HG03039 (cell line): Measurements from ENCODE around the gene ZNF83.
"Not testable (repeated sequence)": the region's sequence is repeated elsewhere in the genome, so short reads cannot be mapped to it uniquely, and the experiment has no call there.

ENCODE experiments used
- ATAC-seq: cut with Tn5 transposase; IDR thresholded peaks from one replicate; pipeline ENCODE4 v1.9.1; 2021; ENCODE audit warnings: mild to moderate bottlenecking, moderate library complexity; ENCODE audit not compliant: unreplicated experiment

ZNF83 gene

DNA sequence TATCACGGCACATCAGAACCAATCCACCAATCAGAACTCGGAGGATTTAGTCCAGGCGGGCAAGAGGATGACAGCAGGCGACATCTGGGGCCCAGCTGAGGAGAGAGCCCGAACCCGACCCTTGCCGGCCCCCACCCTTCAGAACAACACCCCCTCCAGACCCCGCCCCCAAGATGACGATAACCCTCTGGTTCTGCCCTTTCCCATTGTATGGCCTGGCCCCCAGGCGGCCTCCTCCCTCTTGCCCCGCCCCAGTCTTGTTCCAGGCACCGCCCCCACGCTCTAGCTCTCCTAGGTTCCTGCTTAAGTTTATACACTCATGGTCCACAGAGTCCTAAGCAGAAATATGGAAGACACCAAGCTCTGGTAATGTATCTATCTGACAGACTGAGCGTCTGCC, 2.8 kb upstream of the ZNF83 start:
- no peak for ATAC-seq

DNA sequence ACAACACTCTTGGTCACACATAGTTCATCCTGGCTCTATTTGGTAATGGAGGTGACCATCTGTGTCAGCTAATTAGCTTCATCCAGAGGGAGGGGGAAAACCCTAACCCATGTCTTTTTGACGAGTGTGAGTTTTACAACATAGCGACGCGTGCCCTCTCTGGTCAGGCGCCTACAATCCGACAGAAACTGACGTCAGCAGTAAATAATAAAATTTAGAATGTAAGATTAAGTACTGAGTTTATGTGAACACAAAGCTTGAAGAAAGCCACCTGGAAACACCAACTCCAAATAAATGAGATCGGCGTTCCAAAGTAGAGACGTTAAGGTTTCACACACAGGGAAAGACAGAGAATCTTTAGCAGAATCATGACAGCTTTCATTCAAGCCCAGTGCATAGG, 1.8 kb upstream of the ZNF83 start:
- ATAC-seq, result no peak

DNA sequence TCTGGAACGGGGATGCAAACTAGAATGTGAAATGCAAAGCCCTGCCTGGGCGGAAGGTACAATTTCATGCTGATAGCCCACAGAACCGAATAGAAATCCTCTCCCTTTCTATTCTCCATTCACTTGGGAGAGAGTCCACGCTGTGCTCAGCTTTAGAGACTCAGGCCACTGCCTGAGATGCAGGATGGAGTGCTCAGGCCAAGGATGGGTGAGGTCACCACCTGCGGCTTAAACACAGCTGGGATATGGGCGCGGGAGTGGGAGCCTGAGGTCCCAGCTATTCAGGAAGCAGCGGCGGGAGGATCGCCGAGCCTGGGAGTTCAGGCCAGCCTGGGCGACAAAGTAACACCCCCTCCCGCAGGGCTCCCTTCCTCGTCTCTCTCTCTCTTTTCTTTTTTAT, 446 bp upstream of the ZNF83 start:
- peak; percentile 15 for ATAC-seq

DNA sequence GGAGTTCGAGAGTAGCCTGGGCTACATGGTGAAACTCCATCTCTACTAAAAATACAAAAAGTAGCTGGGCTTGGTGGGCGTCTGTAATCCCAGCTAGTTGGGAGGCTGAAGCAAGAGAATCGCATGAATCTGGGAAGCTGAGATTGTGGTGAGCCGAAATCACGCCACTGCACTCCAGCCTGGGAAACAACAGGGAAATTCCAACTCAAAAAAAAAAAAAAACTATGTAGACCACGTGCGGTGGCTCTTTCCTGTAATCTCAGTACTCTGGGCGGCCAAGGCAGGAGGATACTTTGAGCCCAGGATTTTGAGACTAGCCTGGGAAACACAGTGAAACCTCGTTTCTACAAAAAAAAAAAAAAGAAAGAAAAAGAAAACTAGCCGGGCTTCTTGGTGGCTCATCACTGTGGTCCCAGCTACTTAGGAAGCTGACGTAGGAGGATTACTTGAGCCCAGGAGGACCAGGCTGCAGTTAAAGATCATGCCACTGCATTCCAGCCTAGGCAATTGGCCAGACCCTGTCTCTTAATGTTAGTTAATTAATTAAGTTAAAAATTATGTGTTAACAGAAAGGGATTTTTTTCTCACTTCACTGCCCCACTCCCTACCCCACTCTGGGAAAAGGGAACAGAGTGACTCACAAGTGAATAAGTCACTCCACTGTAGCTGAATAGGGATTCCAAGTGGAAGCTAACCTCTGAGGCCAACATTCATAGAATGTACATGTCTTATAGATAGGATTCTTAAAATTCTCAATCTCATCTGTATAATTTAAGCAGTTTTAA, 2.2 kb downstream of the ZNF83 start:
- ATAC-seq, result no peak

DNA sequence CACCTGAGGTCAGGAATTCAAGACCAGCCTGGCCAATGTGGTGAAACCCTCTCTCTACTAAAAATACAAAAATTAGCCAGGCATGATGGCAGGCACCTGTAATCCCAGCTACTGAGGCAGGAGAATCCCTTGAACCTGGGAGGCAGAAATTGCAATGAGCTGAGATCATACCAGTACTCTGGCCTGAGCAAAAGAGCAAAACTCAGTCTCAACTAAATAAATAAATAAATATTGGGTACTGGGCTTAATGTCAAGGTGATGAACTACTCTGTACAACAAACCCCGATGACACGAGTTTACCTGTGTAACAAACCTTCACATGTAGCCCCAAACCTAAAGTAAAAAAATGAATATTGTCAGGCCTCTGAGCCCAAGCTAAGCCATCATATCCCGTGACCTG, 10.7 kb downstream of the ZNF83 start:
- not testable (repeated sequence) for ATAC-seq

DNA sequence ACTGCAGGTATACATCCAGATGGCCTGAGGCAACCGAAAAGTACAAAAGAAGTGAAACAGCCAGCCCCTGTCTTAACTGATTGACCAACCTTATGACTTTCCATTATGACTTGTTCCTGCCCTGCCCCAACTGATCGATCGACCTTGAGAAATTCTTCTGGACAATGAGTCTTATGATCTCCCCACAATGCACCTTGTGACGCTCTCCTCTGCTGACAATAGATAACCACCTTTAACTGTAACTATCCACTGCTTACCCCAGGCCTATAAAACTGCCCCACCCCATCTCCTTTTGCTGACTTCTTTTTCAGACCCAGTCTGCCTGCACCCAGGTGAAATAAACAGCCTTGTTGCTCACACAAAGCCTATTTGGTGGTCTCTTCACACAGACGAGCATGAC, 11.2 kb downstream of the ZNF83 start:
- ATAC-seq, result no peak

DNA sequence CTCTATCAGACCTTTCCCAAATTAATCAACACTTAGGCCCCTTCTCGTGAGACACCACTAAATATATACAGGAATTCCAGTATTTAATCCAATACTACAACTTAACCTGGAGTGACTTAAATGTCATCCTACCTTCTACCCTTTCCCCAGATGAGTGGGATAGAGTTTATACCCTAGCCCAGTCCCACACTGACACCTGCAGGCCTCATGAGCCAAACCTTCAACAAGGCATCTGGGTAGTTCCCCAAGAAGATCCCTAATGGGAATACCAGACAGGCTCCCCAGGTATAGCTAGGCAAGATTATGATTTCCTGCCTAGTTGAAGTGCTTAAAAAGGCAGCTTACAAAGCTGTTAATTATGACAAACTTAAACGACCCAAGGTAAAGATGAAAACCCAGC, 15.9 kb downstream of the ZNF83 start:
- ATAC-seq, result no peak

DNA sequence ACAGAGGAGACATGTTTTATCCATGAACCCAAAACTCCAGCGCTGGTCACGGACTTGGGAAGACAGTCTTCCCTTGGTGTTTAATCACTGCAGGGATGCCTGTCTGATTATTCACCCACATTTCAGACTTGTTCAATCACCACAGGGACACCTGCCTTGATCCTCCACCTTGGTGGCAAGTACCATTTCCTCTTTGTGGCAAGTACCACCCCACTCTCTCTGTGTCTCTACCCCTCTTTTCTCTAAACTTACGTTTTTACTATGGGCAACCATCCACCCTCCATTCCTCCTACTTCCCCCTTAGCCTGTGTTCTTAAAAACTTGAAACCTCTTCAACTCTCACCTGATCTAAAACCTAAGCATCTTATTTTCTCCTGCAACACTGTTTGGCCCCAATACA, 16.8 kb downstream of the ZNF83 start:
- no peak for ATAC-seq

DNA sequence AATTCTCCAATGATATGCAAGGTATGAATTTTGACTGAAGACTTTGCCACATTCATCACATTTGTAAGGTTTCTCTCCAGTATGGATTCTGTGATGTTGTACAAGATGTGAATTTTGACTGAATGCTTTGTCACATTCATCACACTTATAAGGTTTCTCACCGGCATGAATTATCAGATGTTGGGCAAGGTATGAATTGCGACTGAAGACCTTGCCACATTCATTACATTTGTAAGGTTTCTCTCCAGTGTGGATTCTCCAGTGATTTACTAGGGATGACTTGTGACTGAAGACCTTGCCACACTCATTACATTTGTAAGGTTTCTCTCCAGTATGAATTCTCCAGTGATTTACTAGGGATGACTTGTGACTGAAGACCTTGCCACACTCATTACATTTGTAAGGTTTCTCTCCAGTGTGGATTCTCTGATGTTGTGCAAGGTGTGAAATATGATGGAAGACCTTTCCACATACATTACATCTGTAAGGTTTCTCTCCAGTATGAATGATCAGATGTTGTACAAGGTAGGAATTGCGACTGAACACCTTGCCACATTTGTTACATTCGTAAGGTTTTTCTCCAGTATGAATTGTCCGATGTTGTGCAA, 24.8 kb downstream of the ZNF83 start:
- no peak for ATAC-seq

DNA sequence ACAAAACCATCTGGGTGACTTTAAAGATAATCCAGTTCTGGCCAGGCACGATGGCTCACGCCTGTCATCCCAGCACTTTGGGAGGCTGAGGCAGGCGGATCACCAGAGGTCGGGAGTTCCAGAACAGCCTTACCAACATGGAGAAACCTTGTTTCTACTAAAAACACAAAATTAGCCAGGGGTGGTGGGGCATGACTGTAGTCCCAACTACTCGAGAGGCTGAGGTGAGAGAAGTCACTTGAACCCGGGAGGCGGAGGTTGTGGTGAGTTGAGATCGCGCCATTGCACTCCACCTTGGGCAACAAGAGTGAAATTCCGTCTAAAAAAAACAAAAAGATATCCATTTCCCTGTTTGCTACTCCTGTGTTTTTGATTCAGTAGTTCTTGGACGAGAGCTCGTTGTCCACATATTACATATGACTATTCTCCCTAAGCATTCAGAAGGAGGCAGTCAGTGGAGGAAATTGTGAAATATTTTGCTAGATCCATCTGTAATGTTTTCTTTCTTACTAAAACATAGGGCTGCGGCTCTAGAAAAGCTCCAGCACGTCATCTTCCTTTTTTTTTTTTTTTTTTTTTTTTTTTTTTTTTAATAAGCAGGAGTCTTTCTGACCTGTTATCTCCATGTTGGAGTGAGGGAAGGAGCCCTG, 34.5 kb downstream of the ZNF83 start:
- no peak for ATAC-seq

DNA sequence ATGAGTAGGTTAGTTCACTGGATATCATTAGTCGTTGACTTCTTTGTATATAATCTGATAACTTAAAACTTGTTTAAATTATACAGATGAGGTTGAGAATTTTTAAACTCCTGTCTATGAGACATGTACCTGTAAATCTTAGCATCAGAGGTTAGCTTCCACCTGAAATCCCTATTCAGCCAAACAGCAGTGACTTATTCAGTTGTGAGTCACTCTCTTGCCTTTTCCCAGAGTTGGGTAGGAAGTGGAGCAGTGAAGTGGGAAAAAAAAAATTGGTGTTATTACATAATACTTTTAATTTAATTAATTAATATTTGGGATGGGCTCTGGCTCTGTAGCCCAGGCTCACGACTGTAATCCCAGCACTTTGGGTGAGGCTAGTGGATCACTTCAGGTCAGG, 35.2 kb downstream of the ZNF83 start:
- ATAC-seq, result no peak

DNA sequence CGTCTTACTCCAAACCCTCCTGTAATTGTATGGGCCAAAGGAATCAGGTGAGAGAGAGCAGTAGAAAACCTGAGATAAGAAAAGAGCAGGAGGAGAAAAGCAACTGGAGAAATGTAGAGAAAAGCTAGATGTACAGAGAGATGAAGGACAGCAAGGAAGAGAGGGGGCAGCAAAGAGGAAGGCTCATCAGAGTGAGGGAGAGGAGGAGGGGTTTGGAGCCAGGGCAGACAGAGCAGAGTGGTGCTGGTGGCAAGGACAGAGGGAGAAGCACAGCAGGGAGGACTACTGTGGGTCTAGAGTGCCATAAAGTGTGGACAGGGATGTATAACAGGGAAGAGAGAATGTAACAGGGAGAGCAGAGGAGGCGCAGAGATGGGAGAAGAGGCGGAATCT, 36.2 kb downstream of the ZNF83 start:
- not testable (repeated sequence) for ATAC-seq

DNA sequence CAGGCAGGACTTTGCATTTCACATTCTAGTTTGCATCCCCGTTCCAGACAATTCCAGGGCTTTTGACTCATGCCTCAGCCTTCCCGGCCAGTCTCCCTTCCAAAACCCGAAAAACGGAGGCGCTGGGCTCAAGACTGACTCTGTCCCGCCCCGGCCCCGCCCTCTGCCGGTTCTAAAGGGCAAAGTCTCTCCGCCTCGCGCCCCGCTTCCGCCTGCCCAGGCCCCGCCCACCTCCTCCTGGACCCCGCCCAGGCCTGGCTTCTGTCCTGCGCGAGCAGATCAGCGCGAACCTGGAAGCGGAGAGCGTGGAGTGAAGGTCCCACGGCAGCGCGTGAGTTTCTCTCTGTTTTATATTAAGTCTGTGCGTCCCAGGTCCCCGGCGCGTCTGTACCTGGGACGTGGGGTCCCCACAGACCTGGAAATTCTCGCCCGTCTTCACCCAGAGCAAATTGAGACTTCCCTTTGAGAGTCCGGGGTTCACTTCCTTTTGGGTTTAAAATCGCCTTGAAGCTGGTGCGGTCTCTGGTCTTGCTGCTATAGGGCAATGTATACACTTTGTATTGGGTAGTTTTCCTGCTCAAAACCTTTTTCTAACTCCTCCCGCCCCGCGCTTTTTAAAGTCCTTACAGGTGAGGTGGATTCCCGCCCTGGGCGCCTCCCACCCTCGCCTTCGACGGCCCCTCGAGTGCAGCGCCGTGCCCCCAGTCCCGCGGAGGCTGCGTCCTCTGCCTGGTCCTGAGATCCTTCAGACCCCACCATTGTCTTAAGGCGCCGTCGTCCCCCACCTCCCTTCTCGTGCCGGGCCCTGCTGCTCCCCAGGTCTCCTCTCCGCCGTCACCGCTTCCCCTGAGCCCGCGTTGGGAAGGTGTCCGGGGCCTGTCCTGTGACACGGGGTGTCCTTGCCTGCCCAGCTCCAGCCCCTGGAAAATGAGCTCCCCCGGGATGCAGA, 36.9 kb downstream of the ZNF83 start:
- ATAC-seq, result peak; percentile 88

DNA sequence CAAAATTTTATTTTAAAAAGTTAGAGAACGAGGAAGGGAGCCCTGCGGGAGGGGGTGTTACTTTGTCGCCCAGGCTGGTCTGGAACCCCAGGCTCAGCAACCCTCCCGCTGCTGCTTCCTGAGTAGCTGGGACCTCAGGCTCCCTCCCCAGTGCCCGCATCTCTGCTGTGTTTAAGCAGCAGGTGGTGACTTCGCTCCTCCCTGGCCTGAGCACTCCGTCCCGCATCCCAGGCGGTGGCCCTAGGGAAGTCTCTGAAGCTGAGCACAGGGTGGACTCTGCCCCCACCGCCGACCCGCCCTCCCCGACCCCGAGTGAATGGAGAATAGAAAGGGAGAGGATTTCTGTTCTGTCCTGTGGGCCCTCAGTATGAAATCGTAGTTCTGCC, 37.5 kb downstream of the ZNF83 start:
- ATAC-seq, result no peak

DNA sequence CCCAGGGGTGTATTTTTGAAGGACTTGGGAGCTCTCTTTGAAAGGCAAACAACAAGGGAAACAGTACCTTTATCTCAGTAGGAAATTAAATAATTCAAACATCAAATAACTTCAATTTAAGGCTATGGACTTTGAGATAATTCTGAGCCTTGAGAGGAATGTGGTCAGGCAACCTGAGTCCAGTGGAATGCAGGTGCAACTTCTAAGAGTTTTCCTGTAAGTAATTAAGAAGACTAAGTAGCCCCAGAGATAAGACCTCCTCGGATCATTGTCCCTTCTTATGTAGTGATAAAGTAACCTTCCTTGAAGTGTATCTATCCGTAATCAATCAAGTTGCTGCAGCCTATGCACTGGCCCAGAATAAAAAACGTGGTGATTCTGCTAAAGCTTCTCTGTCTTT, 38.9 kb downstream of the ZNF83 start:
- no peak for ATAC-seq

DNA sequence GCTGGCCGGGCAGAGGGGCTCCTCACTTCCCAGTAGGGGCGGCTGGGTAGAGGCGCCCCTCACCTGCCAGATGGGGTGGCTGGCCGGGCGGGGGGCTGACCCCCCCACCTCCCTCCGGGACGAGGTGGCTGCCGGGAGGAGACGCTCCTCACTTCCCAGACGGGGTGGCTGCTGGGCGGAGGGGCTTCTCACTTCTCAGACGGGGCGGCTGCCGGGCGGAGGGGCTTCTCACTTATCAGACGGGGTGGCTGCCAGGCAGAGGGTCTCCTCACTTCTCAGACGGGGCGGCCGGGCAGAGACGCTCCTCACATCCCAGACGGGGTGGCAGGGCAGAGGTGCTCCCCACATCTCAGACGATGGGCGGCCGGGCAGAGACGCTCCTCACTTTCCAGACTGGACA, 44.7 kb downstream of the ZNF83 start:
- not testable (repeated sequence) for ATAC-seq

DNA sequence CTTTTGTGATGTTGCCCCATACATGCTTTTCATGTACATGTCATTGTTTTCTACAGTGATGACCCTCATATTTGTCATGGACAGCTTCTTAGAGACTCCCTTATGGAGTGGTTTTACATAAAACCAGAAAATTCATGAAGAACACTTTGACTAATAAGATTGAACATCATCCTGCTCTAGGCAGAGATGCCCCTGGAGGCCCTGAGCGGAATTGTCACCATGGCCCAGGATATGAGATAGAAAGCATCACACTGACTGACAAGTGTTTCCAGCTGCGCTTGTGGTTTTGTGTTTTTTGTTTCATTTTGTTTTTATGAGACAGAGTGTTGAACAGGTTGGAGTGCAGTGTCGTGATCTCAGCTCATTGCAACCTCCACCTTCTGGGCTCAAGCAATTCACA, 45.9 kb downstream of the ZNF83 start:
- no peak for ATAC-seq

DNA sequence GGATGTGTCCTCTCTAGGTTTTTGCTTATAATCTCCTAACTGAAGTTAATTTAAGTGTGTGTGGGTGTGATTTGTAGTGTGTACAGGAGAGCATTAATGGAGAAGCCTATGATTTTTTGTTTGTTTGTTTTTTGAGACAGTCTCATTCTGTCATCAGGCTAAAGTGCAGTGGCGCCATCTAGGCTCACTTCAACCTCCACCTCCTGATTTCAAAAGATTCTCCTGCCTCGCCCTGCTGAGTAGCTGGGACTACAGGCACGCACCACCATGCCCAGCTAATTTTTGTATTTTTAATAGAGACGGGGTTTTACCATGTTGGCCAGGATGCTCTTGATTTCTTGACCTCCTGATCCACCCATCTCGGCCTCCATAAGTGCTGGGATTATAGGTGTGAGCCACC, 47.4 kb downstream of the ZNF83 start:
- ATAC-seq, result no peak

DNA sequence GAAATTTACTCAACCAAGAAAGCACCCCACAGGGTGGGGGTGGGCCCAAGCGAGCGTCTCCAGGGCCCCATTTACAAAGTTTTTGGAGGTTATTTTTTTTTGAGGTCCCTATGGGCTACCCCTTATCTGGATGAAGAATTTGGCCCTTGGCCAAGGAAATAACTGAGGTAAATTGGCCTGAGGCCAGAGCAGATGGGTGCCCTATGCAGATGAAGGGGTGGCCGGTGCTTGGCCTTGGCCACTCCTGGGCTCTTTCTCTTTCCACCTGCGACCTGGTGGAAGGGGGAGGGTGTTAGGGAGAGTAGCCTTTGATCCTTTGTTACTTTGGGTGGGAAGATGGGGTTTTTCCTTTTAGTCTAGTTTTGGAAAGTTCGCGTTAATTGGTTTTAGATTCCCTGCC, 52.6 kb downstream of the ZNF83 start:
- ATAC-seq, result no peak

DNA sequence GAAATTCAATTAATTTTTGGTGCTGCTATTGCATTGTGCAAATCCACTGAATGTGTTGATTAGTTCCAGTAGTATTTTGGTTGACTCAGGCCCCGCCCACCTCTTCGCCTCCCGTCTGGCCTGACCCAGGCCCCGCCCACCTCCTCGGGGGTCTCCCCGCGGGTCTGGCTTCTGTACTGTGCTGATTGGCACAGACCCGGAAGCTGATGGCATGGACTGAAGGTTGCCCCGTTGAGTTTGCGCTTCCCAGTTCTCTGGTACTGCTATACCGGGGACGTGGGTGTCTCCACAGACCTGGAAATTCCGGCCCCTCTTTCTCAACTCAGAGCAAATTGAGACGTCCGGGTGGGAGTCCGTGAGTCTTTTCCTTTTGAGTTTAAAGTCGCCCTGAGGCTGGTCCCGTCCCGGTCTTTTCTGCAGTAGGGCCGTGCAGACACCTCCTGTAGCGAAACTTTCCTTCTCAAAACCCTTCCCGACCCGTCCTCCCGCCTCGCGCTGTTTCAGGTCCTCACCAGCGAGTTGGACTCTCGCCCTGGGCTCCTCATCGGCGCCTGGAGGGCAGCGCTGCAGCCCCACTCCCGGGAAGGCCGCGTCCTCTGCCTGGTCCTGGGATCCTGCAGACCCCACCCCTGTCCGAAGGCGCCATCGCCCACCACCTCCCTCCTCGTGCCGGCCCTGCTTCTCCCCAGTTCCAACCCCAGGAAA, 53.3 kb downstream of the ZNF83 start:
- no peak for ATAC-seq
